Natural killer cell (primary cell): ENCODE data around the gene MCRIP2. TPM values are rescaled to one million over a fixed set of nuclear protein-coding genes. Genes with fewer than 3 reads are reported as not detected.

Experiments
- ATAC-seq, 3 donors: fragments of 150-1000 bp in 2 of 3; fragments of 200-7000 bp in 1 of 3; cut with Tn5 transposase; 1 replicate in 1 of 3; 2 replicates in 2 of 3; pipeline ENCODE4 v1.10.0; 2021; ENCODE audit warnings: mild to moderate bottlenecking in 2 of 3, moderate library complexity in 2 of 3
- DNase-seq, 2 donors: peaks; one replicate each; pipeline versions ENCODE4 v3.0.0 to v3.0.0-alpha.2; 2013 to 2021; ENCODE audit warnings: mixed read lengths in 1 of 2
- H3K27ac ChIP-seq: one replicate; pipeline ENCODE4 v1.5.1; 2013; ENCODE audit warnings: mild to moderate bottlenecking, low read length
- H3K27me3 ChIP-seq: one replicate; pipeline ENCODE4 v1.6.1; 2013; ENCODE audit warnings: low read length; ENCODE audit not compliant: control insufficient read depth, insufficient read depth
- H3K36me3 ChIP-seq: one replicate; pipeline ENCODE4 v1.6.1; 2013; ENCODE audit warnings: low read length; ENCODE audit not compliant: control insufficient read depth, insufficient read depth
- H3K4me1 ChIP-seq: one replicate; pipeline ENCODE4 v1.6.1; 2013; ENCODE audit warnings: low read length; ENCODE audit not compliant: control insufficient read depth, insufficient read depth
- H3K4me3 ChIP-seq: one replicate; pipeline ENCODE4 v1.5.1; 2013; ENCODE audit warnings: low read length
- H3K9me3 ChIP-seq: one replicate; pipeline ENCODE4 v1.6.1; 2013; ENCODE audit warnings: low read length; ENCODE audit not compliant: control insufficient read depth, insufficient read depth
- H3K27ac Mint-ChIP-seq, 2 donors: one replicate each; pipeline ENCODE4 v1.8.0; 2022; ENCODE audit warnings: mild to moderate bottlenecking in 2 of 2, mixed read lengths in 2 of 2, moderate library complexity in 1 of 2
- H3K27me3 Mint-ChIP-seq, 2 donors: one replicate each; pipeline ENCODE4 v1.8.0; 2022; ENCODE audit warnings: low read depth in 2 of 2, mixed read lengths in 2 of 2
- H3K36me3 Mint-ChIP-seq: one replicate; pipeline ENCODE4 v1.8.0; 2022; ENCODE audit warnings: mixed read lengths
- H3K4me1 Mint-ChIP-seq, 2 donors: one replicate each; pipeline ENCODE4 v1.8.0; 2022; ENCODE audit warnings: mixed read lengths in 2 of 2
- H3K4me3 Mint-ChIP-seq: one replicate; pipeline ENCODE4 v1.8.0; 2022; ENCODE audit warnings: mild to moderate bottlenecking, moderate library complexity, mixed read lengths
- H3K9me3 Mint-ChIP-seq, 2 donors: one replicate each; pipeline ENCODE4 v1.8.0; 2022; ENCODE audit warnings: mixed read lengths in 2 of 2
- CTCF ChIP-seq: fragments of 200-600 bp; IDR thresholded peaks from one replicate; pipeline ENCODE4 v1.8.0; 2022; ENCODE audit warnings: antibody characterized with exemption
- WGBS: methylation state at CpG from one replicate; pipeline ENCODE4 v1.1.7; 2013; ENCODE audit warnings: missing lambda C conversion rate; ENCODE audit not compliant: insufficient coverage; 5-methylcytosine and 5-hydroxymethylcytosine counted together
- intact Hi-C: fragments of 100-400 bp; cut with micrococcal nuclease; formaldehyde crosslinking; loops from one replicate; pipeline ENCODE4 v1.14.2; 2022
- total RNA-seq, 4 donors: library from RNA; stranded (reverse); fragments of 120-200 nt in 1 of 4; gene quantifications; one replicate each; pipeline versions ENCODE4 v1.2.3 to v1.2.4, GENCODE V29; 2013 to 2022

Gene MCRIP2
- total RNA-seq, 3 donors from 2014 or later (not counting 1 experiment from before 2014, with no cell fraction given): 11.3 to 17.4 (median 15.7) TPM

- Histone ChIP-seq H3K27me3 (no peaks in the 10 kb centered on the region), H3K4me1 (peaks cover 18% of the 10 kb centered on the region), H3K27ac (no peak overlapping the region), H3K36me3 (no peaks in the 10 kb centered on the region), H3K9me3 (no peaks in the 10 kb centered on the region), H3K4me3 (no peak overlapping the region)
- DNase-seq (no peak), ATAC-seq (no peak)
- Mint-ChIP-seq H3K36me3 (no peaks in the 10 kb centered on the region), H3K9me3 (no peaks in the 10 kb centered on the region), H3K4me1 (peaks cover 4 to 13% of the 10 kb centered on the region in 2 donors), H3K27me3 (no peaks in the 10 kb centered on the region), H3K27ac (no peak overlapping the region), H3K4me3 (no peak overlapping the region)
- no peak for TF ChIP-seq CTCF
- 87% methylated on average over 20 of the region's 20 CpGs for WGBS
- intact Hi-C loops: loop anchor here (5.0 kb wide), 1 partner anchor 267 kb away; no protein-coding TSS in a partner anchor
Observed at GRCh38 chr16:659618-660017, 18.0 kb downstream of the MCRIP2 start.

DNA sequence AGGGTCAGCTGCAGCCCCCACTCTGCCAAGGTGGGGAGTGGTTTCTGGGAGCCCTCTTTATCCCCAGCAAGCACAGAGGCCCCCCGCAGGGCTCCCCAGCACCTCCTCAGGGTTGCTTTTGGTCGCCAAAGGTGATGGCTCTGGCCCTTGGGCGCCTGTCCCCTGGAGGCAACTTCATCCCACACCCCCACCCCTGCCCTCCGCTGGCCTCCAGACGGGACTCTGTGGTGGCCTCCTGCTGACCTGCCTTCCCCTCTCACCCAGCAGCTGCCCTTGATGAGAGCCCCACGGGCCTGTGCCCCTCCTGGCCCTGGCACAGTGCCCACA is 18.5 kb downstream of the MCRIP2 start:
- TF ChIP-seq CTCF: no peak
- DNase-seq: no peak
- H3K36me3 ChIP-seq: no peaks in the 10 kb centered on the region
- H3K27ac ChIP-seq: peak overlapping the region; percentile 37
- no peaks in the 10 kb centered on the region for H3K9me3 ChIP-seq
- Mint-ChIP-seq H3K27me3 (no peaks in the 10 kb centered on the region), H3K27ac (peak overlapping the region in 1 of 2 donors; percentile 27), H3K4me3 (no peak overlapping the region), H3K36me3 (no peaks in the 10 kb centered on the region), H3K4me1 (peaks cover 4 to 13% of the 10 kb centered on the region in 2 donors), H3K9me3 (no peaks in the 10 kb centered on the region)
- H3K4me3 ChIP-seq: no peak overlapping the region
- H3K4me1 ChIP-seq: peaks cover 18% of the 10 kb centered on the region
- intact Hi-C loops: loop anchor here (5.0 kb wide), 1 partner anchor 268 kb away; no protein-coding TSS in a partner anchor
- no peaks in the 10 kb centered on the region for H3K27me3 ChIP-seq
- ATAC-seq: no peak
- 65% methylated on average over 6 of the region's 6 CpGs for WGBS

DNA sequence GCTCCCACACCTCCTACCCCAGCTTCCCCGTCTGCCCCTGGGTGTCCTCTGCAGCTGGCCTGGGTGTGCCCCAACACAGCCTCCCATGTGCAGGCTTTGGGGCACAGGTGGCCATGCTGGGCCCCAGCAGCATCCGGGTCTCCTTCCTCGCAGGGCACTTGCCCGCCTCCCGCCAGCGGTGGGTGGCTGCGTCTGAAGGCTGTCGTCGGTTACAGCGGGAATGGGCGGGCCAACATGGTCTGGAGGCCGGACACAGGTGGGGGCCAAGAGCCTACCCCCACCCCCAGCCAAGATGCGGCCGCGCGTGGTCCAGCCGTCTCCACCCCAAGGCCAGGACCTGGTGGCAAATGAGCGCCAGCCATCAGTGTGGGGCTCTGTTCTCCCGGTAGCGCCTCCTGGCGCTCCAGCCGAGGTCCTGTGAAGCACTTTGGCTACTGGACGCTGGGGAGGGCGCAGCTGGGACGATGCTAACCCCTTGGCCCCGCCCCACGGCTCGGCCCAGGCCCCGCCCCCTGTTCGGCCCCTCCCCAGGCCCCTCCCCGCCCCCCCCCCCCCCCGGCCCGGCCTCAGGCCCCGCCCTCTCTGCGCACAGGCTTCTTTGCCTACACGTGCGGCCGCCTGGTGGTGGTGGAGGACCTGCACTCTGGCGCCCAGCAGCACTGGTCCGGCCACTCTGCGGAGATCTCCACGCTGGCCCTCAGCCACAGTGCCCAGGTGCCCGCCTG is 19.0 kb downstream of the MCRIP2 start:
- H3K36me3 Mint-ChIP-seq: no peaks in the 10 kb centered on the region
- Histone ChIP-seq H3K27me3 (no peaks in the 10 kb centered on the region), H3K27ac (peak overlapping the region; percentile 37), H3K36me3 (no peaks in the 10 kb centered on the region), H3K4me3 (peak overlapping the region; percentile 10), H3K4me1 (peaks cover 18% of the 10 kb centered on the region), H3K9me3 (no peaks in the 10 kb centered on the region)
- TF ChIP-seq CTCF: peak; percentile 57
- DNase-seq (peak; percentile 74 to 81), ATAC-seq (peak; percentile 88 to 94 (median 88))
- WGBS: 18% methylated on average over 35 of the region's 43 CpGs
- peaks cover 4 to 13% of the 10 kb centered on the region in 2 donors for H3K4me1 Mint-ChIP-seq
- peak overlapping the region; percentile 29 to 59 for H3K27ac Mint-ChIP-seq
- H3K4me3 Mint-ChIP-seq: peak overlapping the region; percentile 53
- no peaks in the 10 kb centered on the region for H3K27me3 Mint-ChIP-seq
- intact Hi-C loops: loop anchor here (5.0 kb wide), 1 partner anchor 268 kb away; no protein-coding TSS in a partner anchor
- no peaks in the 10 kb centered on the region for H3K9me3 Mint-ChIP-seq
